HL-60 (cell line): ENCODE data around the gene AGO1.

ENCODE experiments used
- DNase-seq, 2 experiments: peaks; one replicate each; pipeline ENCODE4 v3.0.0-alpha.2; 2010 to 2020; ENCODE audit warnings: low read depth in 1 of 2, low spot score in 1 of 2
- H3K27ac ChIP-seq: fragments of 250-450 bp; sonication (Bioruptor Pico); replicated peaks from 2 replicates; pipeline ENCODE4 v1.5.1; 2020; ENCODE audit warnings: mild to moderate bottlenecking, moderate library complexity
- H3K27me3 ChIP-seq: fragments of 250-450 bp; sonication (Bioruptor Pico); 2 replicates; pipeline ENCODE4 v1.5.1; 2021; ENCODE audit warnings: mild to moderate bottlenecking, moderate library complexity; ENCODE audit not compliant: insufficient read depth, poor library complexity, severe bottlenecking
- H3K4me3 ChIP-seq: replicated peaks from 2 replicates; pipeline ENCODE4 v1.5.1; 2011; ENCODE audit warnings: mild to moderate bottlenecking, control low read depth, low read length; ENCODE audit not compliant: insufficient read depth
- GABPA ChIP-seq: IDR thresholded peaks from 2 replicates; pipeline ENCODE4 v1.6.1; 2012; ENCODE audit warnings: low read depth
- POLR2AphosphoS5 ChIP-seq: IDR thresholded peaks from 2 replicates; pipeline ENCODE4 v1.6.1; 2012; ENCODE audit warnings: low read depth
- REST ChIP-seq: IDR thresholded peaks from 2 replicates; pipeline ENCODE4 v1.6.1; 2012; ENCODE audit warnings: low read depth; ENCODE audit not compliant: insufficient replicate concordance
- SPI1 ChIP-seq: IDR thresholded peaks from 2 replicates; pipeline ENCODE4 v1.6.1; 2012; ENCODE audit warnings: low read depth, mild to moderate bottlenecking, borderline replicate concordance
- TF ChIP-seq, protein P1 (sequence below): IDR thresholded peaks from one replicate; pipeline ENCODE4 v1.5.1; 2011; ENCODE audit warnings: low read length, control low read depth, inconsistent platforms; ENCODE audit not compliant: insufficient read depth

AGO1 gene

DNA sequence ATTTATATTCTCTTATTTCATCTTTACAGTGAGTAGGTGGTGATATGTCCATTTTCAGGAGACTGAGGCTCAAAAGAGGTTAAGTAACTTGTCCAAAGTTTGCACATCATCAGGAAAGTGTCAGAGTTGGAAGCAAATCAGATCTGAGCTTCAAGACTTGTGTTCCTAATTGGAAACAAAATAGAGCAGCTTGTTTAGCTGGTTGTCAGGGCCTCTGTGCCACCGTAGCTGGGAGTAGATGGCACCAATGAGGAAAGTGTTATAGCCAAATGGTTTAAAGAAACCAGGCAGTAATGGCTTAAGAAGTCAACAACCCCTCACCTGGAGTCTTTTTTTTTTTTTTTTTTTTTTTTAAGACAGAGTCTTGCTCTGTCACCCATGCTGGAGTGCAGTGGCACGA, 19.7 kb downstream of the AGO1 start:
- Histone ChIP-seq H3K4me3 (no peak overlapping the region), H3K27me3 (no peaks in the 10 kb centered on the region), H3K27ac (no peak overlapping the region)
- no peak for DNase-seq
- TF ChIP-seq GABPA, result no peak
- TF ChIP-seq, protein P1, sequence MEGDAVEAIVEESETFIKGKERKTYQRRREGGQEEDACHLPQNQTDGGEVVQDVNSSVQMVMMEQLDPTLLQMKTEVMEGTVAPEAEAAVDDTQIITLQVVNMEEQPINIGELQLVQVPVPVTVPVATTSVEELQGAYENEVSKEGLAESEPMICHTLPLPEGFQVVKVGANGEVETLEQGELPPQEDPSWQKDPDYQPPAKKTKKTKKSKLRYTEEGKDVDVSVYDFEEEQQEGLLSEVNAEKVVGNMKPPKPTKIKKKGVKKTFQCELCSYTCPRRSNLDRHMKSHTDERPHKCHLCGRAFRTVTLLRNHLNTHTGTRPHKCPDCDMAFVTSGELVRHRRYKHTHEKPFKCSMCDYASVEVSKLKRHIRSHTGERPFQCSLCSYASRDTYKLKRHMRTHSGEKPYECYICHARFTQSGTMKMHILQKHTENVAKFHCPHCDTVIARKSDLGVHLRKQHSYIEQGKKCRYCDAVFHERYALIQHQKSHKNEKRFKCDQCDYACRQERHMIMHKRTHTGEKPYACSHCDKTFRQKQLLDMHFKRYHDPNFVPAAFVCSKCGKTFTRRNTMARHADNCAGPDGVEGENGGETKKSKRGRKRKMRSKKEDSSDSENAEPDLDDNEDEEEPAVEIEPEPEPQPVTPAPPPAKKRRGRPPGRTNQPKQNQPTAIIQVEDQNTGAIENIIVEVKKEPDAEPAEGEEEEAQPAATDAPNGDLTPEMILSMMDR, result no peak
- TF ChIP-seq POLR2AphosphoS5, result no peak
- TF ChIP-seq SPI1, result no peak
- no peak for TF ChIP-seq REST

- Histone ChIP-seq H3K27me3 (no peaks in the 10 kb centered on the region), H3K27ac (no peak overlapping the region), H3K4me3 (no peak overlapping the region)
- TF ChIP-seq SPI1 (no peak), POLR2AphosphoS5 (no peak), GABPA (no peak), REST (no peak)
- TF ChIP-seq, protein P1, result no peak
- no peak for DNase-seq
Measured at GRCh38 chr1:35914717-35915116, 31.7 kb downstream of the AGO1 start.

GRCh38 chr1:35915693-35916092, 32.7 kb downstream of the AGO1 start:
- H3K4me3 ChIP-seq, result no peak overlapping the region
- TF ChIP-seq SPI1 (no peak), GABPA (no peak), POLR2AphosphoS5 (no peak), REST (no peak)
- TF ChIP-seq, protein P1, result no peak
- no peaks in the 10 kb centered on the region for H3K27me3 ChIP-seq
- no peak for DNase-seq
- H3K27ac ChIP-seq, result no peak overlapping the region
